GM18507 (cell line): ENCODE measurements around the gene PTN.
"Not testable (repeated sequence)": the region's sequence is repeated elsewhere in the genome, so short reads cannot be mapped to it uniquely, and the experiment has no call there.

ENCODE experiments used
- DNase-seq: peaks from one replicate; pipeline ENCODE4 v3.0.0; 2011; ENCODE audit warnings: low read depth; ENCODE audit not compliant: insufficient read length; ENCODE audit errors: extremely low spot score
- FAIRE-seq: peaks from 2 replicates; lab custom pipeline; 2011; peaks lifted over from hg19 to GRCh38; lab: Jason Lieb, UNC

The PTN gene

DNA sequence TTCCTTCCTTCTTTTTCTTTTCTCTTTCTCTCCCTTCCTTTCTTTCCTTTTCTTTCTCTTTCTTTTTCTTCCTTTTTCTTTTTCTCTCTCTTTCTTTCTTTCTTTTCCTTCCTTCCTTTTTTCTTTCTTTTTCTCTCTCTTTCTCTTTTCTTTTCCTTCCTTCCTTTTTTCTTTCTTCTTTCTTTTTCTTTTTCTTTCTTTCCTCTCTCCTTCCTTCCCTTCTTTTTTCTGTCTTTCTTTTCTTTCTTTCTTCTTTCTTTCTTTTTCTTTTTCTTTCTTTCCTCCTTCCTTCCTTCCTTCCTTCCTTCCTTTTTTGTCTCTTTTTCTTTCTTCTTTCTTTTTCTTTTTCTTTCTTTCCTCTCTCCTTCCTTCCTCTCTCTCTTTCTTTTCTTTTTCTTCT, 136.8 kb downstream of the PTN start:
- FAIRE-seq (no peak), DNase-seq (no peak)

DNA sequence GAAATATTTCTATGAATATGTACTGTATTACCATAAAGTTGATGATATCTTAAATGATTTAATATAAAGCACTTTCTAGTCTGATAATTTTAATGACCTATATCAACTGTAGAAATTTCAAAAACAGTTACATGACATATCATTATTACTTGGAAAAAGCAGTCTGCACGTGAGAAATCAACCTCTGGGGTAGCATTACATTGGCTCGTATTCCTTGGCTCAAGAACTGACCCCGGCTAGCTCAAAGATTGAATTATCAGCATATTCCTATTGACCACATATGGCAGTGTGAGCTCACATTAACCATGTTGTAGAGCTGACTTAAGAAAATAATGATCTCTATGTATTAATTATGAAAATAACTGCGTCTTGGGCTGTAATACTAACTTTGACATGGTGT, 139.3 kb downstream of the PTN start:
- DNase-seq: no peak
- no peak for FAIRE-seq

DNA sequence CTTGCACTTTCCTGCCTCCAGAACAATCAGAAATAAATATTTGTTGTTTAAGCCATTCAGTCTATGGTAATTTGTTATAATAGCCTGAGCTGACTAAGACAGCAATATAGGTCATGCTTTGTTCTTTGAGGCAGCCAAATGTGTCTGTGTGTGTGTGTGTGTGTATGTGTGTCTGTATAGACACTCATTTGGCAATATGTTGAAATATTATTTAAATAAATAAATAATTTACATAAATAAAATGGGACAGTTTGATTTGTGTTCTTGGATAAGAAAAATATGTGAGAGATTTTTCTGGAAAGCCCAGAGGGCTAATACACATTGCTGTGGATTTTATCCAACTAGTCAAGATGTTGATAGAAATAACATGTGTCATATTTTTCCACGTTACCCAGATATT, 140.2 kb downstream of the PTN start:
- FAIRE-seq (no peak), DNase-seq (no peak)

DNA sequence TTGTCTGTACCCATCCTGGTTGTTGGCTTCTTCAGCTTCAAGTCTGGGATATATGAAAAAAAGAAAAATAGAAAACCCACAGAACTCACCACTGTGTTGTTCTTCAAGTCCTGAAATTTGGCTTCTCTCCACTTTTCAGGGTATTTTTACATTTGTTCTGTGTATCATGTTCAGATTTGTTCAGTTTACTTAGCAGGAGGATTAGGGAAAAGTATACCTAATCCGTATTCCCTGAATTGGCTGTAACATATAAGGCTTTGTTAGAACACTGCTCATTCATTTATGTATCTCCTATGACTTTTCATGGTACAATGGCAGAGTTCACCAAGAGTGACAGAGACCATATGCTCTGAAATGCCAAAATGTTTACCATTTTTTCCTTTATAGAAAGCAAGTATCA, 146.9 kb downstream of the PTN start:
- DNase-seq (no peak), FAIRE-seq (no peak)

DNA sequence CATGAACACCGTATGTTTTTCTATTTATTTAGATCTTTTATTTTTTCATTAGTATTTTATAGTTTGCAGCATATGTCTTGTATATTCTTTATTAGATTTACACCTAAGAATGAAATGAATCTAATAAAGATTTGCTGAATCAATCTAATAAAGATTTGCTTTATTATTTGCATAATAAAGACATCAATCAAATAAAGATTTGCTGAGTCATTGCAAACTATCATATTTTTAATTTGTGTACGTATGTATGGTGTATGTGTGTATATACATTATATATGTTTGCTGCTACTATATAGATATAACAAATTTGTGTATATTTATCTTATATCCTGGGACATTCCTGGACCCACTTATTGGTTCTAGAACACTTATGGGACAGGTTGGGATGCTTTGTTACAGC, 147.5 kb downstream of the PTN start:
- DNase-seq: no peak
- FAIRE-seq: no peak

DNA sequence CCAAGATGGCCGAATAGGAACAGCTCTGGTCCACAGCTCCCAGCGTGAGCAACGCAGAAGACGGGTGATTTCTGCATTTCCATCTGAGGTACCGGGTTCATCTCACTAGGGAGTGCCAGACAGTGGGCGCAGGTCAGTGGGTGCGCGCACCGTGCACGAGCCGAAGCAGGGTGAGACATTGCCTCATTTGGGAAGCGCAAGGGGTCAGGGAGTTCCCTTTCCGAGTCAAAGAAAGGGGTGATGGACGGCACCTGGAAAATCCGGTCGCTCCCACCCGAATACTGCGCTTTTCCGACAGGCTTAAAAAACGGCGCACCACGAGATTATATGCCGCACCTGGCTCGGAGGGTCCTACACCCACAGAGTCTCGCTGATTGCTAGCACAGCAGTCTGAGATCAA, 161.9 kb downstream of the PTN start:
- not testable (repeated sequence) for FAIRE-seq, DNase-seq
